Bronchial epithelial cell (primary cell): Measurements from ENCODE around the gene SP7. TPM values are rescaled to one million over a fixed set of nuclear protein-coding genes. Genes with fewer than 3 reads are reported as not detected.

ENCODE experiments used
- DNase-seq: peaks from one replicate; pipeline ENCODE4 v3.0.0-alpha.2; 2010; ENCODE audit warnings: low read depth
- FAIRE-seq: peaks from 2 replicates; lab custom pipeline; 2011; peaks lifted over from hg19 to GRCh38; lab: Jason Lieb, UNC
- H3K27me3 ChIP-seq: 2 replicates; pipeline ENCODE4 v1.5.1; 2011; ENCODE audit warnings: low read length; ENCODE audit not compliant: control insufficient read depth, insufficient read depth
- H3K36me3 ChIP-seq: 2 replicates; pipeline ENCODE4 v1.5.1; 2011; ENCODE audit warnings: low read length; ENCODE audit not compliant: control insufficient read depth, insufficient read depth
- H3K4me3 ChIP-seq: 2 replicates; pipeline ENCODE4 v1.5.1; 2011; ENCODE audit warnings: mild to moderate bottlenecking, low read depth, low read length, control low read depth
- CTCF ChIP-seq: IDR thresholded peaks from 2 replicates; pipeline ENCODE4 v1.5.1; 2011; ENCODE audit warnings: mild to moderate bottlenecking, moderate library complexity, low read length, control low read depth, inconsistent platforms; ENCODE audit not compliant: insufficient read depth, severe bottlenecking
- total RNA-seq: library from RNA; depleted of rRNA; stranded (reverse); fragments of >200 nt; gene quantifications from 2 replicates; pipeline ENCODE4 v1.2.1, GENCODE V29; 2014

Gene SP7
- total RNA-seq, 1 donor from 2014 or later, result not detected

GRCh38 chr12:53292426-53292825, 43.7 kb downstream of the SP7 start:
- H3K27me3 ChIP-seq, result no peaks in the 10 kb centered on the region
- DNase-seq (no peak), FAIRE-seq (no peak)
- TF ChIP-seq CTCF, result no peak
- no peak overlapping the region for H3K4me3 ChIP-seq
- H3K36me3 ChIP-seq, result peaks cover 2% of the 10 kb centered on the region

DNA sequence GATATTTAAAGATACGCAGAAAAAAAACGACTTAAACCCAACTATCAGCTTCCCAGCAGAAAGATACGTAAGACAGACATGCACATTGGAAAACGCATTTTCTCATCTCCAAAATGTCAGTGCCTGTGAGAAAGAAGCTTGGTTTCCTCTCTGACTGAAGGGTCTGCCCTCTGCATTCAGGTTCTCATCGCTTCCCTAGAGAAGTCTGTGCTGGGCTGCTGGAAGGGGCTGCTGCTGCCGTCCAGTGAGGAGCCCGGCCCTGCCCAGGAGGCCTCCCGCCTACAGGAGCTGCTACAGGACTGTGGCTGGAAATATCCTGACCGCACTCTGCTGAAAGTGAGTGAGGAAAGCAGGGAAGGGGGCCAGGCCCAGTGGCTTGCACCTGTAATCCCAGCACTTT, 45.5 kb downstream of the SP7 start:
- FAIRE-seq (no peak), DNase-seq (no peak)
- TF ChIP-seq CTCF, result no peak
- Histone ChIP-seq H3K4me3 (no peak overlapping the region), H3K36me3 (peaks cover 2% of the 10 kb centered on the region), H3K27me3 (no peaks in the 10 kb centered on the region)

- Histone ChIP-seq H3K27me3 (no peaks in the 10 kb centered on the region), H3K36me3 (peaks cover 2% of the 10 kb centered on the region), H3K4me3 (no peak overlapping the region)
- FAIRE-seq (peak; percentile 36), DNase-seq (no peak)
- no peak for TF ChIP-seq CTCF
Observed at GRCh38 chr12:53289891-53290290, 46.3 kb downstream of the SP7 start.

DNA sequence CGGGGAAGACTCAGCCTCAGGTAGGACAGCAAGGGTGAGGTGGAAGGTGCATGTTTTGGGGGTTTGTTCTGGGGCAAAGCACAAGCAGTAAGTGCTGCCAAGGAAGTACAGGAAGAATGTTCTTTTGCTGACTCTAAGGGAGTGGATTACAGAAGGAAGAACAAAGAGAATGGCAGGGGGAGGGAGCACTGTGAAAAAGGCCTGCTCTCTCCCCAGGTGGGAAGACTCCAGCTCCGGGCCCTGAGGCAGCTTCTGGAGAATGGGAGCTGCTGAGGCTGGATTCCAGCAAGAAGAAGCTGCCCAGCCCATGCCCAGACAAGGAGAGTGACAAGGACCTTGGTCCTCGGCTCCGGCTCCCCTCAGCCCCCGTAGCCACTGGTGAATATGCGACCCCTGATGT, 47.8 kb downstream of the SP7 start:
- TF ChIP-seq CTCF, result no peak
- Histone ChIP-seq H3K4me3 (no peak overlapping the region), H3K36me3 (peaks cover 4% of the 10 kb centered on the region), H3K27me3 (no peaks in the 10 kb centered on the region)
- FAIRE-seq, result no peak
- DNase-seq, result no peak

- peaks cover 4% of the 10 kb centered on the region for H3K36me3 ChIP-seq
- peak; percentile 59 for DNase-seq
- FAIRE-seq, result no peak
Observed at GRCh38 chr12:53287741-53288216, 48.4 kb downstream of the SP7 start.

More at GRCh38 chr12:53287741-53288216, 48.4 kb downstream of the SP7 start:
- peak; percentile 83 for TF ChIP-seq CTCF
- Histone ChIP-seq H3K27me3 (no peaks in the 10 kb centered on the region), H3K4me3 (no peak overlapping the region)
